ENCODE data around the gene DEFB118. TPM values are rescaled to one million over a fixed set of nuclear protein-coding genes. Genes with fewer than 3 reads are reported as not detected.

Gene DEFB118
- total RNA-seq, 6 experiments from 2014 or later, result not detected

DNA sequence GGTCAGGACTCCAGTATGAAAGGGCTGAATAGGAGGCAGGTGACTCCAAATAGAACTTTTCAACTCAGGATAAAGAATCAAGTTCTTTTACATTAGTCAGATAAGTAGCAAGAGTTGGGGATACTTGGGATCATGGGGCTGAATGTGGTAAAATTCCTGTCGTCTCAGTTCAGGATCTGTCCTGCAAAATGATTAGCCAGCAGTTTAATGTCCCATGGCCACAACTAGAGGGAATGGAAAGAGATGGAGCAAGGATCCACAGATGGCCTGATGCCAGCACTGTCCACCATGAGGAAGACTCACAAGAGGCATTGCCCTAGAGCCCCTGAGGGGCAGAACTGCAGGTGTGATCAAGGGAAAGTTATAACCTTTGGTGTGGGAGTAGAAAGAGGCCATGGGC lies 35.5 kb downstream of the DEFB118 start:
- H3K27ac ChIP-seq, result no peak overlapping the region
- 33% methylated on average over 1 of the region's 1 CpG for WGBS (ENCODE audit: insufficient coverage, low coverage, low lambda C conversion rate, missing lambda C conversion rate)
- no peaks in the 10 kb centered on the region for H3K9me3 ChIP-seq
- no peaks in the 10 kb centered on the region for H3K4me1 ChIP-seq
- H3K36me3 ChIP-seq, result no peaks in the 10 kb centered on the region
- no peaks in the 10 kb centered on the region for H3K27me3 ChIP-seq
- DNase-seq (no peak), ATAC-seq (no peak)
- intact Hi-C loops (cut with DNase I), result no loop called here
- TF ChIP-seq CTCF (IDR thresholded peaks at IDR 0.05) (no peak), POLR2A (IDR thresholded peaks at IDR 0.05) (no peak)
- no peak overlapping the region for H3K4me3 ChIP-seq

DNA sequence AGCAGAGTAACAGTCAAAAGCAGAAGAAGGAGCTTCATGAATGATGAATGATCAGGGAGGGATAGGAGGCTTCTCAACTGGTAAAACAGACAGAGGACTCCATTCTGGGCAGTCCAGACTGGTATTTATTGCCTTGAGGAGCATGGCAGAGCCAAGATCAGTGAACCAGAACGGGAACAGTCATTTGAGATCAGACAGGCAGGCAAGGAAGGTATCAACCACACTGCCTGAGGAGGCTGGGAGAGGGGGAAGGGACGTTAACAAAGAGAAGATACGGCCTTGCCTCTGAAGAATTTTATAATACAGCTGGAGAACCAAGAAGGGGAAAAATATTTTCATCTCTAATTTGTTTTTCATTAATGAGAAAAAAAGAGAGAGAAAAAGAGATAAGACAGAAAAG lies 37.7 kb downstream of the DEFB118 start, which contains the start of gene DEFB121:
DEFB121 (minus strand) TSS at position 101 of the 400 bp plus-strand sequence; CDS start at position 38, 63 bp downstream.
- intact Hi-C loops (cut with DNase I), result no loop called here
- no peak within 1 kb of the TSS for H3K4me3 ChIP-seq
- no peaks in the 10 kb centered on the region for H3K27me3 ChIP-seq
- TF ChIP-seq POLR2A (IDR thresholded peaks at IDR 0.05) (no peak), CTCF (IDR thresholded peaks at IDR 0.05) (no peak)
- H3K36me3 ChIP-seq, result no peaks in the 10 kb centered on the region
- ATAC-seq (no peak), DNase-seq (no peak)
- no peaks in the 10 kb centered on the region for H3K9me3 ChIP-seq
- 25% methylated on average over 3 of the region's 3 CpGs for WGBS (ENCODE audit: insufficient coverage, low coverage, low lambda C conversion rate, missing lambda C conversion rate)
- H3K27ac ChIP-seq, result no peak within 1 kb of the TSS
- no peaks in the 10 kb centered on the region for H3K4me1 ChIP-seq

- intact Hi-C loops (cut with DNase I), result no loop called here
- Histone ChIP-seq H3K4me3 (no peak overlapping the region), H3K36me3 (no peaks in the 10 kb centered on the region), H3K27ac (no peak overlapping the region), H3K9me3 (no peaks in the 10 kb centered on the region), H3K4me1 (no peaks in the 10 kb centered on the region), H3K27me3 (no peaks in the 10 kb centered on the region)
- TF ChIP-seq POLR2A (IDR thresholded peaks at IDR 0.05) (no peak), CTCF (IDR thresholded peaks at IDR 0.05) (no peak)
- DNase-seq (no peak), ATAC-seq (no peak)
- 24% methylated on average over 1 of the region's 1 CpG for WGBS (ENCODE audit: insufficient coverage, low coverage, low lambda C conversion rate, missing lambda C conversion rate)
These were observed 41.6 kb downstream of the DEFB118 start for GRCh38 chr20:31410011-31410410.

DNA sequence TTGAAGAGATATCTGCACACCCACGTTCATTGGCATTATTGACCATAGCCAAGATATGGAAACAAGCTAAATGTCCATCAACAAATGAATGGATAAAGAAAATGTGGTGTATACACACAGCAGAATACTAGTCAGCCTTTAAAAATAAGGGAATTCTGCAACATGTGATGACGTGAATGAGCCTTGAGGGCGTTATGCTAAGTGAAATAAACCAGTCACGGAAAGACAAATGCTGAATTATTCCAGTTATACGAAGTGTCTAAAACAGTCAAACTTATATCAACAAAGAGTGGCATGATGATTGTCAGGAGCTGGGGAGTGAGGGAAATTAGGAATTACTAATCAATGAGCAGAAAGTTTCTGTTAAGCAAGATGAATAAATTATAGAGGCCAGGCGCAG lies 46.0 kb downstream of the DEFB118 start:
- Histone ChIP-seq H3K27ac (no peak overlapping the region), H3K9me3 (no peaks in the 10 kb centered on the region), H3K27me3 (no peaks in the 10 kb centered on the region), H3K4me3 (no peak overlapping the region), H3K36me3 (no peaks in the 10 kb centered on the region), H3K4me1 (no peaks in the 10 kb centered on the region)
- WGBS (ENCODE audit: insufficient coverage, low coverage, low lambda C conversion rate, missing lambda C conversion rate), result 45% methylated on average over 6 of the region's 6 CpGs
- no peak for ATAC-seq
- intact Hi-C loops (cut with DNase I), result no loop called here
- TF ChIP-seq POLR2A (IDR thresholded peaks at IDR 0.05) (no peak), CTCF (IDR thresholded peaks at IDR 0.05) (no peak)
- no peak for DNase-seq

GRCh38 chr20:31415653-31416052 lies 47.3 kb downstream of the DEFB118 start:
- TF ChIP-seq CTCF (IDR thresholded peaks at IDR 0.05) (no peak), POLR2A (IDR thresholded peaks at IDR 0.05) (no peak)
- no peak for DNase-seq
- H3K9me3 ChIP-seq, result no peaks in the 10 kb centered on the region

More at GRCh38 chr20:31415653-31416052, 47.3 kb downstream of the DEFB118 start:
- 71% methylated on average over 2 of the region's 2 CpGs for WGBS (ENCODE audit: insufficient coverage, low coverage, low lambda C conversion rate, missing lambda C conversion rate)
- Histone ChIP-seq H3K4me3 (no peak overlapping the region), H3K36me3 (no peaks in the 10 kb centered on the region), H3K27ac (no peak overlapping the region), H3K4me1 (no peaks in the 10 kb centered on the region), H3K27me3 (no peaks in the 10 kb centered on the region)
- intact Hi-C loops (cut with DNase I), result no loop called here
- ATAC-seq, result no peak
